ENCODE results near the gene MAP3K14.

MAP3K14 gene

GRCh38 chr17:45271603-45272002 is 45.2 kb downstream of the MAP3K14 start:
- H3K36me3 Mint-ChIP-seq = peaks cover 100% of the 10 kb centered on the region
- no peaks in the 10 kb centered on the region for H3K9me3 Mint-ChIP-seq
- ATAC-seq (no peak), DNase-seq (ENCODE audit: low spot score in 2 of 2) (no peak)
- no peak overlapping the region for H3K4me3 Mint-ChIP-seq
- peaks cover 12% of the 10 kb centered on the region for H3K4me1 Mint-ChIP-seq
- no peak overlapping the region for H3K27ac Mint-ChIP-seq

DNA sequence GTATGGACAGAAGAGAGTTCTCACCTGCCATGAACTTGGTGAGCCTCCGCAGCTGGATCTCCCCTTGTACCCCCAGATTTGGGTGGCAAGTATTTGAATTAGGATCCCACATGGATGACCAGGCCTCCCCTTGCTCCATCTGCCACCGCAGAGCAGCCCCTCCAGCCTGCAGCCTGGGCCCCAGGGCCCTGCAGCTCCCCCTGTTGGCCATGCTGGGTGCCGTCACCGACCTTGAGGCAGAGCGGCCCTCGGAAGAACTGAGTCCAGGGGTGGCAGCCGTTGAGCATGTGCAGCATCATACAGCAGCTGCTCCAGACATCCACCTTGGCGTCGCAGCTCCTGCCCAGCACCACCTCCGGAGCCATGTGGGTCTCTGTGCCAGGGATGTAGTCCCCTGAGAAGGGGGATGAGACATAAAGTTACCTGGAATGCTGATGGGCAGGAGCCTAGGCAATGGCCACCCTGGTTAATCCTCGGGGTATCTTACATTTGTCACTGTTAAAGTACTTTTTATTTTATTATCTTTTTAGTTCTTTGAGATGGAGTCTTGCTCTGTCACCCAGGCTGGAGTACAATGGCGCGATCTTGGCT is 45.9 kb downstream of the MAP3K14 start:
- Mint-ChIP-seq H3K36me3 (peaks cover 100% of the 10 kb centered on the region), H3K9me3 (no peaks in the 10 kb centered on the region), H3K4me3 (no peak overlapping the region), H3K4me1 (peaks cover 12% of the 10 kb centered on the region), H3K27ac (peak overlapping the region; percentile 12)
- DNase-seq (ENCODE audit: low spot score in 2 of 2) (peak; percentile 50 to 74), ATAC-seq (peak; percentile 69)

- ATAC-seq (peak; percentile 47), DNase-seq (ENCODE audit: low spot score in 2 of 2) (no peak)
- peak overlapping the region; percentile 69 for H3K27ac Mint-ChIP-seq
Observed at GRCh38 chr17:45269912-45270311, 46.9 kb downstream of the MAP3K14 start.

DNA sequence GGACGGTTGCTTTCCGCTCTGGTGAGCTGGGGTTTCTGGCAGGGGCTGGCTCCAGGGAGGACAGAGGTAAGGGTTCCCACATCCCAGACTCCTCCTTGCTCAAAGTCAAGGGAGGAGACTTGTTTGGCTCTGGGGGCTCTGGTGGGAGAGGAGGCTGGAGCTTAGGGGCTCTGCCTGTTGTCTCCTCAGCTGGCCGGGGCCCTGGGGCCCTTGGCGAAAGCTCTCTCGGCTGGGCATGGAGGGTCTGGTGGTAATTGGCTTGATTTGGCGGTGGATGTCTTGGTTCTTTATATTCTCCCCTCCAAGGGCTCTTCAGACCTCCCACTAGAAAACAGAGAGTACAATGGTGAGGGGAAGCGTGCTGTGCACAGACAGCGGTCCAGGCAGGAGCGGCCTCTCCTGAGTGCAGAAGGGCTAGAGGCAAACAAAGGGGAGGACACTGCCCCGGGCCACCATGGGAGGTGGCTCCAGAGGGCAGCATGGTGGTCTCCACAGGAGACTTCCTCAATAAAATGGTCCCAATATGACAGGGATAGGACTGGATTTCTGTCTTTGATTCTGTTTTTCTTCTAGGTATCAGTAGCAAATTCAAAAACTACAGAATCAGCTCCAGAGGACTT is 49.3 kb downstream of the MAP3K14 start:
- Mint-ChIP-seq H3K27ac (peak overlapping the region; percentile 78), H3K4me1 (peaks cover 21% of the 10 kb centered on the region), H3K36me3 (peaks cover 100% of the 10 kb centered on the region), H3K4me3 (no peak overlapping the region), H3K9me3 (no peaks in the 10 kb centered on the region)
- no peak for ATAC-seq
- no peak for DNase-seq (ENCODE audit: low spot score in 2 of 2)

More at GRCh38 chr17:45269912-45270311, 46.9 kb downstream of the MAP3K14 start:
- no peak overlapping the region for H3K4me3 Mint-ChIP-seq
- peaks cover 100% of the 10 kb centered on the region for H3K36me3 Mint-ChIP-seq
- H3K9me3 Mint-ChIP-seq = no peaks in the 10 kb centered on the region
- H3K4me1 Mint-ChIP-seq = peaks cover 12% of the 10 kb centered on the region

DNA sequence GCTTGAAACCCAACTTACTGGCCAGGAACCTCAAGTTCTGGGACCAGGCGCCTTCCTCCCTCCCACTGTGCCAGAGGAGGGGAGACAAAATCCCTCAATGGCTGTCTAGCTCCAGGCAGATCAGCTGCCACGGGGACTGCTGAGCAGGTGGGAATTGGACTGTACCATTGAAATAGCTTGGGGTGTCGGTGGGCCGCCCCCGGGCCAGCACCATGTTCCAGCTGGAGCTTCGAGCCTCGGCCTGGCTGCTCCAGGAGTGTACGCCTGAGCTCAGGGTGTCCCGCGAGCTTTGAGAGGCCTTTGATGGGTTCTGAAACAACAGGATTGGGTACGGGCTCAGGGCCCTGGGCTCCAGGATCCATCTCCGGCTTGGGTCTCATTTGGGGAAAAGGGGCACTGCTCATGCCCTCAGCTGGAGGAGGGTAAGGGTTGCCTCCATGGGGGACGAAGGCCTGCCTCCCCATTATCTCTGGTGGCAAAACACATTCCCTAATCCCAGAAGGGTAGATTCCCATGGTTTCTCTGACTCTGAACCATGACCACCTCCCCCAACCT is 50.4 kb downstream of the MAP3K14 start:
- H3K9me3 Mint-ChIP-seq = no peaks in the 10 kb centered on the region
- peaks cover 31% of the 10 kb centered on the region for H3K4me1 Mint-ChIP-seq
- ATAC-seq (no peak), DNase-seq (ENCODE audit: low spot score in 2 of 2) (no peak)
- H3K4me3 Mint-ChIP-seq = no peak overlapping the region
- peak overlapping the region; percentile 78 for H3K27ac Mint-ChIP-seq
- peaks cover 98% of the 10 kb centered on the region for H3K36me3 Mint-ChIP-seq

DNA sequence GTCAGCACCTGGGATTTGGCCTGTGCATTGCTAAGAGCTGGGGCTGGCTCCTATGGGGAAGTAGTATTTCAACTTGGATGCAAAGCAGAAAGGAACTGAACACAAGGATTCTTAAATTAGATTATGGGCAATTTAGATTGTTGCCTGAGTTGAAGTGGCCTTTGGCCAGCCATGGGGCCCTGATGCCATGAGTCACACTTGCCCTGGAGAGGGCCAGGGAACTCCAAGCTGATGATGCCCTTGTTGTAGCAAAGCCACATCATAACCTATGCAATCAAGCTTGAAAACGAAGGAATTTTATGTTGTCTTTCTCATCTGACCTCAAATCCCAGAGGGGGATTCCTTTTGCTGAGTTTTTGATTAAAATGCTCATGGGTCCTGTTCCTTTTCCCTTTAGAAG is 51.0 kb downstream of the MAP3K14 start:
- H3K4me3 Mint-ChIP-seq = no peak overlapping the region
- no peak for ATAC-seq
- no peak for DNase-seq (ENCODE audit: low spot score in 2 of 2)
- no peaks in the 10 kb centered on the region for H3K9me3 Mint-ChIP-seq
- peak overlapping the region; percentile 29 for H3K27ac Mint-ChIP-seq
- H3K4me1 Mint-ChIP-seq = peaks cover 32% of the 10 kb centered on the region
- H3K36me3 Mint-ChIP-seq = peaks cover 97% of the 10 kb centered on the region

DNA sequence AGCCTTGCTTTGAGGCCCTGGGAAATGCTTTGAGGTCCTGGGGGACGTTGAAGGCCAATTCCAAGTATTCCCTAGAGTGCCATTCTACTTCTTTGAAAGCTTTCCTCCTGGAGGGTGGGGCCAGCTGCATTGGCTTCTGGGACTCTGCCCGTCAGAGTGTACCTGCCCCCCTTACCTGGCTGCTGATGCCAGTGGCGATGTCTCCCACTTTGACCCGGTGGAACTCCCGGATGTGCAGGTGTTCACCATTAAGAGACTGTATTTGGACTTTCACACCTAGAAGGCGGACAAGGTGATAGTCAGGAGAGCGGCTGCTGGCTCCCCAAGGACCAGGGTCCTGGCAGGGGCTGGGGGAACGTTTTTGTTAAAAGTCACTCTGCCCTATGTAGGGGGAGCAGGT is 51.8 kb downstream of the MAP3K14 start:
- DNase-seq (ENCODE audit: low spot score in 2 of 2) (no peak), ATAC-seq (no peak)
- H3K9me3 Mint-ChIP-seq = no peaks in the 10 kb centered on the region
- H3K27ac Mint-ChIP-seq = peak overlapping the region; percentile 23
- peaks cover 88% of the 10 kb centered on the region for H3K36me3 Mint-ChIP-seq
- H3K4me3 Mint-ChIP-seq = no peak overlapping the region
- H3K4me1 Mint-ChIP-seq = peaks cover 29% of the 10 kb centered on the region

DNA sequence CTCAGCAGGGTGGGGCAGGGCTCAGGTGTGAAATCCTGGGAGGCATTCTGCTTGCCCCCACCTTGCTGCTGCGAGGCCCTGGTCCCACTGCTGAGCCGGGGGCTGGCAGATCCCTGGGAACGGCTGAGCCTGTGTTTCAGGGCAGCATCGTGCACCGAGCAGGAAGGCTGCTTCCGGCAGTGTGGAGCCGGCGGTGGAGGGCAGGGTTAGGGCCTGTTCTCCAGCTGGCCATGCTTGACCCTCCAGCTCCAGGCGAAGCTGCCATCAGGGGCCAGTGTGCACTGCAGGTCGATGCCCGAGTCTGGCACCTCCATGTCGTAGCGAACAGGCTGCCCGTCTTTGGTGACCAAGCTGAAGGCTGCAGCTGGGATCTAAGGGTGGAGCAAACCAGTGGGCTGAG is 52.4 kb downstream of the MAP3K14 start:
- peaks cover 83% of the 10 kb centered on the region for H3K36me3 Mint-ChIP-seq
- peak overlapping the region; percentile 23 for H3K27ac Mint-ChIP-seq

DNA sequence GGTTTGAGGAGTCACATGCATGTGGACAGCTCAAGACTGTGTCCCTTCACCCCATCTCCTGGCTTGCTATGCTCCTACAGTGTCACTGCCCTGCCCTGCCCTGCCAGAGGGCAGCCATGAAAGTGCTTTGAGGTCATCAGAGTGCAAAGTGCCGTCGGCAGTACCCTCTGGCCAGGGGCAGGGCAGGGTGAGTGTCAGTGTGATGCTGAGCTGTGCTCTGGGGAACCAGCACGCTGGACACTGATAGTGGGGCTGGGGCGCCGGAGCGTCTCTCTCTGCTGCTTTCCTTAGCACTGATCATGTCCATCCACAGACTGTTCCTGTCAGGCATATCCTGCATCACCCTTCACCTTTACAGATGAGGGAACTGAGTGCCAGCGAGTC is 53.4 kb downstream of the MAP3K14 start:
- H3K27ac Mint-ChIP-seq = peak overlapping the region; percentile 32
- H3K4me3 Mint-ChIP-seq = no peak overlapping the region
- peaks cover 29% of the 10 kb centered on the region for H3K4me1 Mint-ChIP-seq
- H3K36me3 Mint-ChIP-seq = peaks cover 73% of the 10 kb centered on the region
- no peak for DNase-seq (ENCODE audit: low spot score in 2 of 2)
- no peaks in the 10 kb centered on the region for H3K9me3 Mint-ChIP-seq
- ATAC-seq = no peak

More for the DNA sequence above, 52.4 kb downstream of the MAP3K14 start:
- H3K4me3 Mint-ChIP-seq = no peak overlapping the region
- H3K4me1 Mint-ChIP-seq = peaks cover 29% of the 10 kb centered on the region
- ATAC-seq = no peak
- no peaks in the 10 kb centered on the region for H3K9me3 Mint-ChIP-seq
- DNase-seq (ENCODE audit: low spot score in 2 of 2) = no peak

GRCh38 chr17:45262516-45263476 is 54.0 kb downstream of the MAP3K14 start:
- Mint-ChIP-seq H3K36me3 (peaks cover 66% of the 10 kb centered on the region), H3K9me3 (no peaks in the 10 kb centered on the region), H3K4me3 (peak overlapping the region; percentile 76), H3K4me1 (peaks cover 30% of the 10 kb centered on the region), H3K27ac (peak overlapping the region; percentile 32)
- DNase-seq (ENCODE audit: low spot score in 2 of 2) (no peak), ATAC-seq (no peak)

DNA sequence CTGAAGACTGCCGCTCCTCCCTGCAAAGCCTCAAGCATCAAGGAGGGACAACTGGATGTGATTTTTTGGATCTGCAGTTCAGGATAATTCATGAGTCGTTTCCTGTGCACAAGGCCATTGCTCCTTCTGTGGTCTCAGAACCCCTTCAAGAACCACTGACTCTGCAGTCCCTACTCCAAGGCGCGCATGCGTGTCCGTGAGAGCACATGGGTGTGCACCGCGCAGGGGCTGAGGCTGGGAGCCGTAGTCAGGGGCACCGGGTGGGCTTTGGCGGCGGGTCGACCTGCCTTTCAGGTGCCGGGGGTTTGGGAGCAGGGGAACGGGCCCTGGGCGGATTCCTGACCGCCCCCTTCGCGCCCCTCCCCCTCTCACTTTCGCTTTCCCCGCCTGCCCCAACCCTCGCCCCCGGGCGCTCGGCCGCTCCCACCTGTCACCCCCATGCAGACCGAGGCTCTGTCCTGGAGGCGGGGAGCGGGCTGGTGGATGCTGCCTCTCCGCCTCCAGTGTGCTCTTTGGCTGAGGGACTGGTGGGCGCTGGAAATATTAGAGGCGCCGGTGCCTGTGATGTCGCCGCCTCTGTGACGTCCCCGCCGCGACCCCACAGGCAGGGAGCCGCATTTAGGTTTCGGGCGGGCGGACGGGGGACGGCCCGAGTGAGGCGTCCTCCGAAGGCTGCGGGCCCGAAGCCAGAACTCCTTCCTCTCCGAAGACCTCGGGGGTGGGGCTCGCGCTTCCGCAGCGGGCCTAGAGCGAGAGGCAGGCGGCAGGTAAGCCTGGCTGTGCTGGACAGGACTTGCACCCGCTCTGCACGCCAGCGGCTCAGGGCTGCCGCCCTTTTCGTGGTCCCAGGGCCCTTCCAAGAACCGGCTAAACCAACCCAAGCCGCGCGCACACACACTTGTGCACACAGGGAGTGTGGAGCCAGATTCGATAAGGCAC is 55.0 kb downstream of the MAP3K14 start, which contains the start of gene SPATA32:
Gene SPATA32, minus strand, starts transcription at position 518 of the 939 bp plus-strand sequence. Its CDS starts 78 bp downstream, at position 440.
- DNase-seq (ENCODE audit: low spot score in 2 of 2) = peak; percentile 41 to 79
- Mint-ChIP-seq H3K36me3 (peaks cover 57% of the 10 kb centered on the region), H3K4me3 (peak within 1 kb of the TSS; percentile 76), H3K4me1 (peaks cover 39% of the 10 kb centered on the region), H3K27ac (peak within 1 kb of the TSS; percentile 32), H3K9me3 (no peaks in the 10 kb centered on the region)
- ATAC-seq = peak; percentile 79

DNA sequence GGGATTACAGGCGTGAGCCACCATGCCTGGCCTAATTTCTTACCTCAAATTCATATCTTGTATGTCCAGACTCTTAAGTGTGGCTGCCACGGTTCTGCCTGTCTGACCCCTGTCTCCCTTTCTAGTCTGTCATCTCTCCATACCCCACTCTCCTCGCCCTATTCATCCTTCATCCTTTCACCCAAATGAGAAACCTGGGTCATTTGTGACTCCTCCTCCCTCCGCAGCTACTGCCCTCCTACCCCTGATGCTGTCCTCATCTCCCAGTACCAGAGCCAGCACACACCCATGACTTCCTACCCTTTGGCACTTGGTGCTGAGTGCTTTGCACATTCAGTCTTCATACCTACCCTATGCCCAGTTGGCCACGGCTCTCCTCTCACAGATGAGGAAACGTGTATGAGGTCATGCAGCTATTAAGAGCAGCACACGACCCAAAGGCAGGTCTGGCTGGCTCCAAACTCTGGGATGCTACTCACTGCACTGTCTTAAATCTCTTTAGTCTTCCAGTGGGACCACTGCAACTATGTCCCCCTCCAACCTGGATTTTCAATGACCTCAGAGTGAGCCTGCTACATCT is 56.5 kb downstream of the MAP3K14 start:
- peaks cover 45% of the 10 kb centered on the region for H3K36me3 Mint-ChIP-seq
- DNase-seq (ENCODE audit: low spot score in 2 of 2) (no peak), ATAC-seq (no peak)
- no peaks in the 10 kb centered on the region for H3K9me3 Mint-ChIP-seq
- H3K27ac Mint-ChIP-seq = peak overlapping the region; percentile 11
- peaks cover 48% of the 10 kb centered on the region for H3K4me1 Mint-ChIP-seq
- H3K4me3 Mint-ChIP-seq = no peak overlapping the region

GRCh38 chr17:45258981-45259380 is 57.8 kb downstream of the MAP3K14 start:
- Mint-ChIP-seq H3K4me1 (peaks cover 57% of the 10 kb centered on the region), H3K27ac (no peak overlapping the region)

GRCh38 chr17:45257115-45257514 is 59.7 kb downstream of the MAP3K14 start:
- peaks cover 15% of the 10 kb centered on the region for H3K36me3 Mint-ChIP-seq
- no peaks in the 10 kb centered on the region for H3K9me3 Mint-ChIP-seq
- DNase-seq (ENCODE audit: low spot score in 2 of 2) (no peak), ATAC-seq (no peak)
- H3K27ac Mint-ChIP-seq = peak overlapping the region; percentile 57
- H3K4me3 Mint-ChIP-seq = no peak overlapping the region
- peaks cover 63% of the 10 kb centered on the region for H3K4me1 Mint-ChIP-seq

More at GRCh38 chr17:45258981-45259380, 57.8 kb downstream of the MAP3K14 start:
- ATAC-seq = no peak
- Mint-ChIP-seq H3K36me3 (peaks cover 32% of the 10 kb centered on the region), H3K4me3 (no peak overlapping the region), H3K9me3 (no peaks in the 10 kb centered on the region)
- no peak for DNase-seq (ENCODE audit: low spot score in 2 of 2)
